Measurements from ENCODE around the gene HCN2.

GRCh38 chr19:651114-651818, 61.6 kb downstream of the HCN2 start:
- TF ChIP-seq CTCF (conservative IDR thresholded peaks at IDR 0.05; ENCODE audit: low read depth, low read length) (no peak), EZH2 (IDR thresholded peaks at IDR 0.05; ENCODE audit: borderline replicate concordance, low read depth, low read length, poor library complexity, severe bottlenecking) (no peak)

All from A673 (cell line).